ENCODE measurements around the gene PROCA1. TPM values are rescaled to one million over a fixed set of nuclear protein-coding genes. Genes with fewer than 3 reads are reported as not detected.

PROCA1 gene
- total and polyA plus RNA-seq, 2 of the 13 experiments (the other 11 are each of a cell fraction or from before 2014, with no cell fraction given), result 0.73 to 1.5 TPM

DNA sequence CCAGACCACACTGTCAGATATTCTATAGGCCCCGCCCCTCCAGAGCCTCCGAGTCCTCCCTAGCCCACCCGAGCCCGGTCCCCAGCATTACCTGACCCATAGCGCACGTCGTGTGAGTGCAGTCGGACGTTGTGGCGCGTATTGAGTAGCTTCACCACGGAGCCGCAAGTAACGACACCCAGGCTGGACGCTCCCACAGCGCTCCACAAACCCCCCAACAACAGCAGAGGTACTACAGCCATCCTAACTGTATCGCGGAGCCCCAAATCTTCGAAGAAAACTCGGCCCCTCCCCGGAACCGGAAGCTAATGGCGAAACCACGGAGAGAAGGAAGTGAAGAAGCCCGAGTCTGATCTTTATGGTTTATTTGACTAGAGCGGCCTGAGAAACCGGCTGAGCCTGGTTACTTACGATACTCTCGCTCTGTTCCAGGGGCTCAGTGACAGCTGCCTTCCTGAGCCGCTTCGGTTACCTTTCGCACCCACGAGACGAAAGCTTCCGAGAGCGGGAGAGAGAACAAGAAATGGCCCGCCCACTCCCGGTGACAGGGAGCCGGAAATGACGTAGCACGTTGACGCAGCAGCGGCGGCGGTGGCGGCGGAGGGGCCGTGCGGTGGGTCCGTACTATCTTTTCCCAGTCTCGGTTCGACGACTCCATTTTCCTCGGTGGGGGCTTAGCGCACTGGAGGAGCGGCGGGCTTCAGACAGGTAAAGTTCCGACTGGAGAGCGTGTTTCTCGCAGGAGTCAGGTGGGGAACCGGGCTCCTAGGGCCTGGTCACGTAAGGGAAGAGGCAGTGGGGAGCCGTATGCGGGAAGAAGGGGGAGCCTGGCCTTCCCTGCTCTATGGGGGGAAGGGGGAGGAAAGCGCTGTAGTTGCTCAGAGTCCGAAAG, 49.8 kb downstream of the PROCA1 start, which contains the start of the genes SDF2 and SUPT6H (continued):
- TF ChIP-seq, protein P1, sequence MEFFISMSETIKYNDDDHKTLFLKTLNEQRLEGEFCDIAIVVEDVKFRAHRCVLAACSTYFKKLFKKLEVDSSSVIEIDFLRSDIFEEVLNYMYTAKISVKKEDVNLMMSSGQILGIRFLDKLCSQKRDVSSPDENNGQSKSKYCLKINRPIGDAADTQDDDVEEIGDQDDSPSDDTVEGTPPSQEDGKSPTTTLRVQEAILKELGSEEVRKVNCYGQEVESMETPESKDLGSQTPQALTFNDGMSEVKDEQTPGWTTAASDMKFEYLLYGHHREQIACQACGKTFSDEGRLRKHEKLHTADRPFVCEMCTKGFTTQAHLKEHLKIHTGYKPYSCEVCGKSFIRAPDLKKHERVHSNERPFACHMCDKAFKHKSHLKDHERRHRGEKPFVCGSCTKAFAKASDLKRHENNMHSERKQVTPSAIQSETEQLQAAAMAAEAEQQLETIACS (CRISPR knock-in tag; IDR thresholded peaks at IDR 0.05), result no peak
- no peak for TF ChIP-seq ZNF83 (CRISPR knock-in tag; IDR thresholded peaks at IDR 0.05; ENCODE audit: borderline replicate concordance)
- TF ChIP-seq, protein P2, sequence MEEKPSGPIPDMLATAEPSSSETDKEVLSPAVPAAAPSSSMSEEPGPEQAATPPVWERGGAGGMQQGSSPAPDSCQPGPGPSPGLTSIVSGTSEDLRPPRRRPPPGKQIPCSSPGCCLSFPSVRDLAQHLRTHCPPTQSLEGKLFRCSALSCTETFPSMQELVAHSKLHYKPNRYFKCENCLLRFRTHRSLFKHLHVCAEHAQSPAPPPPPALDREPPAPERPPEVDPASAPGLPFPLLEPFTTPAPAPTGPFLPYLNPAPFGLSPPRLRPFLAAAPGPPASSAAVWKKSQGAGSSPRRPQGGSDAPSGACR (CRISPR knock-in tag; IDR thresholded peaks at IDR 0.05), result no peak
- no peak for TF ChIP-seq ZNF598 (CRISPR knock-in tag; IDR thresholded peaks at IDR 0.05; ENCODE audit: borderline replicate concordance)
- no peak for TF ChIP-seq ZNF780A (CRISPR knock-in tag; IDR thresholded peaks at IDR 0.05)
- TF ChIP-seq NONO (IDR thresholded peaks at IDR 0.05), result no peak
- TF ChIP-seq NONO (CRISPR knock-in tag; conservative IDR thresholded peaks at IDR 0.05), result peak; percentile 95
- TF ChIP-seq HHEX (CRISPR knock-in tag; IDR thresholded peaks at IDR 0.05), result no peak
- TF ChIP-seq RBM39 (IDR thresholded peaks at IDR 0.05; ENCODE audit: low read depth, low read length, poor library complexity, severe bottlenecking), result no peak
- TF ChIP-seq, protein P3, sequence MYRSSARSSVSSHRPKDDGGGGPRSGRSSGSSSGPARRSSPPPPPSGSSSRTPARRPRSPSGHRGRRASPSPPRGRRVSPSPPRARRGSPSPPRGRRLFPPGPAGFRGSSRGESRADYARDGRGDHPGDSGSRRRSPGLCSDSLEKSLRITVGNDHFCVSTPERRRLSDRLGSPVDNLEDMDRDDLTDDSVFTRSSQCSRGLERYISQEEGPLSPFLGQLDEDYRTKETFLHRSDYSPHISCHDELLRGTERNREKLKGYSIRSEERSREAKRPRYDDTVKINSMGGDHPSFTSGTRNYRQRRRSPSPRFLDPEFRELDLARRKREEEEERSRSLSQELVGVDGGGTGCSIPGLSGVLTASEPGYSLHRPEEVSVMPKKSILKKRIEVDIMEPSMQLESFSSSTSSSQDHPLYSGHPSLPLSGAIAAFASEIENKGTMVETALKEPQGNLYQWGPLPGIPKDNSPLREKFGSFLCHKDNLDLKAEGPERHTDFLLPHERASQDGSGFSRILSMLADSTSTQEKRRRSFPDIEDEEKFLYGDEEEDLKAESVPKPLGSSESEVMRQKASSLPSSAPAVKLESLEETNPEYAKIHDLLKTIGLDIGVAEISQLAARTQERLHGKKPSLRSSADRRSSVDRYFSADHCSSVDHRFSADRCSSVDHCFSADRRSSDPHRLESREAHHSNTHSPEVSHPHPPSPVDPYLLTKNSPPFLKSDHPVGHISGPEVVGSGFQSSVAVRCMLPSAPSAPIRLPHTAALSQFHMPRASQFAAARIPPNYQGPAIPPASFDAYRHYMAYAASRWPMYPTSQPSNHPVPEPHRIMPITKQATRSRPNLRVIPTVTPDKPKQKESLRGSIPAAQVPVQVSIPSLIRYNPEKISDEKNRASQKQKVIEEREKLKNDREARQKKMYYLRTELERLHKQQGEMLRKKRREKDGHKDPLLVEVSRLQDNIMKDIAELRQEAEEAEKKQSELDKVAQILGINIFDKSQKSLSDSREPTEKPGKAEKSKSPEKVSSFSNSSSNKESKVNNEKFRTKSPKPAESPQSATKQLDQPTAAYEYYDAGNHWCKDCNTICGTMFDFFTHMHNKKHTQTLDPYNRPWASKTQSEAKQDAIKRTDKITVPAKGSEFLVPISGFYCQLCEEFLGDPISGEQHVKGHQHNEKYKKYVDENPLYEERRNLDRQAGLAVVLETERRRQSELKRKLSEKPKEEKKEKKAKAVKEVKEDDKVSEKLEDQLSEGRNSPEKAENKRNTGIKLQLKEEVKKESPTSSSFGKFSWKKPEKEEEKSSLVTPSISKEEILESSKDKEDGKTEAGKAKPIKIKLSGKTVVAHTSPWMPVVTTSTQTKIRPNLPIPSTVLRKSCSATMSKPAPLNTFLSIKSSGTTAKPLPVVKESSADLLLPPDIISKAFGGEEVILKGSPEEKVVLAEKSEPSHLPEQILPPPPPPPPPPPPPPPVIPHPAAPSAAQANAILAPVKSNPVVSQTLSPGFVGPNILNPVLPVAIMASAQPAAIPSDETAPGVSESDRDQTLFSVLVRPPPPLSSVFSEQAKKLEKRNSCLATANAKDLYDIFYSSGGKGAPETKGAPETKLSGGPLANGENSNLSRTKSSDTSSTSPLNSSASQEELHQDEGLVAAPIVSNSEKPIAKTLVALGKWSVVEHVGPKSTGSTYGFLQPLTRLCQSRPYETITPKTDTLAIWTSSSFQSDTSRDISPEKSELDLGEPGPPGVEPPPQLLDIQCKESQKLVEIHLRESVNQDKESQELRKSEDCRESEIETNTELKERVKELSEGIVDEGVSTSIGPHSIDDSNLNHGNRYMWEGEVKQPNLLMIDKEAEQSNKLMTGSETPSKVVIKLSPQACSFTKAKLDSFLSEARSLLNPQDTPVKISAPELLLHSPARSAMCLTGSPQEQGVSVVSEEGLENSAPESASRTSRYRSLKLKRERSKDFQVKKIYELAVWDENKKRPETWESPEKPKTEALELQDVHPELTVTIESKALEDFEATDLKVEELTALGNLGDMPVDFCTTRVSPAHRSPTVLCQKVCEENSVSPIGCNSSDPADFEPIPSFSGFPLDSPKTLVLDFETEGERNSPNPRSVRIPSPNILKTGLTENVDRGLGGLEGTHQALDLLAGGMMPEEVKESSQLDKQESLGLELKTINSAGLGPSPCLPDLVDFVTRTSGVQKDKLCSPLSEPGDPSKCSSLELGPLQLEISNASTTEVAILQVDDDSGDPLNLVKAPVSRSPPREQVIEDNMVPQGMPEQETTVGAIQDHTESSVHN (CRISPR knock-in tag; IDR thresholded peaks at IDR 0.05), result no peak
- TF ChIP-seq TCF7L2 (IDR thresholded peaks at IDR 0.05; ENCODE audit: low read depth, low read length), result no peak
- TF ChIP-seq SRY (CRISPR knock-in tag; IDR thresholded peaks at IDR 0.05), result 0 out of 2 replicates have a peak, but pooled peaks have one; percentile 56
- no peak for TF ChIP-seq HNRNPK (IDR thresholded peaks at IDR 0.05; ENCODE audit: low read depth, low read length, poor library complexity, severe bottlenecking)
- TF ChIP-seq ZZZ3 (CRISPR knock-in tag; IDR thresholded peaks at IDR 0.05; ENCODE audit: borderline replicate concordance), result peak; percentile 72; the same call in 1 of the 2 replicates
- TF ChIP-seq HMG20B (CRISPR knock-in tag; conservative IDR thresholded peaks at IDR 0.05), result 0 out of 2 replicates have a peak, but pooled peaks have one; percentile 21
- no peak for TF ChIP-seq MZF1 (CRISPR knock-in tag; IDR thresholded peaks at IDR 0.05; ENCODE audit: borderline replicate concordance)
- no peak for TF ChIP-seq RFXANK (CRISPR knock-in tag; IDR thresholded peaks at IDR 0.05)

All from HepG2 (cell line).